RCC 7860 (cell line): ENCODE data around the gene GPC1.

ENCODE experiments used
- DNase-seq: peaks from one replicate; pipeline ENCODE4 v3.0.0-alpha.2; 2015; ENCODE audit warnings: low spot score
- FAIRE-seq: peaks from 2 replicates; lab custom pipeline; 2012; peaks lifted over from hg19 to GRCh38; lab: Jason Lieb, UNC

GPC1 gene

GRCh38 chr2:240453461-240454105 is 18.1 kb downstream of the GPC1 start:
- FAIRE-seq (no peak), DNase-seq (no peak)

- DNase-seq: no peak
- no peak for FAIRE-seq
Measured at GRCh38 chr2:240454106-240454901, 18.8 kb downstream of the GPC1 start.

GRCh38 chr2:240455272-240455646 is 19.8 kb downstream of the GPC1 start:
- FAIRE-seq (no peak), DNase-seq (no peak)

- DNase-seq: no peak
- FAIRE-seq: no peak
Measured at GRCh38 chr2:240455647-240456446, 20.4 kb downstream of the GPC1 start.

GRCh38 chr2:240456447-240457222 is 21.2 kb downstream of the GPC1 start:
- DNase-seq (no peak), FAIRE-seq (no peak)

GRCh38 chr2:240457223-240458043 is 22.0 kb downstream of the GPC1 start:
- DNase-seq (no peak), FAIRE-seq (no peak)

GRCh38 chr2:240458044-240458899 is 22.8 kb downstream of the GPC1 start:
- no peak for FAIRE-seq
- no peak for DNase-seq

GRCh38 chr2:240458900-240459391 is 23.5 kb downstream of the GPC1 start:
- DNase-seq (no peak), FAIRE-seq (no peak)

- DNase-seq (no peak), FAIRE-seq (no peak)
Measured at GRCh38 chr2:240459401-240460252, 24.2 kb downstream of the GPC1 start.

- DNase-seq: no peak
- no peak for FAIRE-seq
Measured at GRCh38 chr2:240460253-240460711, 24.8 kb downstream of the GPC1 start.

- DNase-seq (no peak), FAIRE-seq (no peak)
Measured at GRCh38 chr2:240460781-240461431, 25.4 kb downstream of the GPC1 start.

- no peak for DNase-seq
- no peak for FAIRE-seq
Measured at GRCh38 chr2:240461471-240462072, 26.1 kb downstream of the GPC1 start.

- no peak for FAIRE-seq
- DNase-seq: no peak
Measured at GRCh38 chr2:240462073-240462706, 26.7 kb downstream of the GPC1 start.

GRCh38 chr2:240462707-240463273 is 27.3 kb downstream of the GPC1 start:
- DNase-seq (no peak), FAIRE-seq (no peak)

GRCh38 chr2:240463274-240463865 is 27.9 kb downstream of the GPC1 start:
- FAIRE-seq (no peak), DNase-seq (no peak)
